ENCODE results near the gene CHRNB4.
"Not testable (repeated sequence)": the region's sequence is repeated elsewhere in the genome, so short reads cannot be mapped to it uniquely, and the experiment has no call there.

Gene CHRNB4

DNA sequence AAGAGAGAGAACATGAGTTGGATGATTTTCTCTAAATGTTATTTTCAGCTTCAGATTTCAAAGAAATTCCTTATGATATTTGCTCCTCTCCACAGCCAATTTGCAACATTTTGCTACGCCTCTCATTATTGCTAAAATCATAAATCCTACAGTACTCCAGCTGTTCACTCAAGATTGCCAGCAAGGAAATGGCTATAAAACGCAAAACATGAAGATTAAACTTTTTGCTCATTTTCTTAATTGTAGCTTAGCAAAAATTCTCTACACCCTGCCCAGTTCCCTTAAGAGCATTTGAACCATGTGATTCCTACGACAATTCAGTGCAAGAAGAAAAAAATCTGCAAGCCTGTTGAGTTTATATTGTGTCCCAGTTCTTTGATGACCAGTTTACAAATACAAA, 27.0 kb downstream of the CHRNB4 start:
- DNase-seq = no peak

DNA sequence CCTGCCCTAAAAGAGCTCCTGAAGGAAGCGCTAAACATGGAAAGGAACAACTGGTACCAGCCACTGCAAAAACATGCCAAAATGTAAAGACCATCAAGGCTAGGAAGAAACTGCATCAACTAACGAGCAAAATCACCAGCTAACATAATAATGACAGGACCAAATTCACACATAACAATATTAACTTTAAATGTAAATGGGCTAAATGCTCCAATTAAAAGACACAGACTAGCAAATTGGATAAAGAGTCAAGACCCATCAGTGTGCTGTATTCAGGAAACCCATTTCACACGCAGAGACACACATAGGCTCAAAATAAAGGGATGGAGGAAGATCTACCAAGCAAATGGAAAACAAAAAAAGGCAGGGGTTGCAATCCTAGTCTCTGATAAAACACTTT, 31.5 kb downstream of the CHRNB4 start:
- not testable (repeated sequence) for DNase-seq

GRCh38 chr15:78605680-78606079, 35.3 kb downstream of the CHRNB4 start:
- DNase-seq = no peak

GRCh38 chr15:78605201-78605600, 35.8 kb downstream of the CHRNB4 start:
- no peak for DNase-seq

- DNase-seq = no peak
Measured at GRCh38 chr15:78604420-78604819, 36.6 kb downstream of the CHRNB4 start.

DNA sequence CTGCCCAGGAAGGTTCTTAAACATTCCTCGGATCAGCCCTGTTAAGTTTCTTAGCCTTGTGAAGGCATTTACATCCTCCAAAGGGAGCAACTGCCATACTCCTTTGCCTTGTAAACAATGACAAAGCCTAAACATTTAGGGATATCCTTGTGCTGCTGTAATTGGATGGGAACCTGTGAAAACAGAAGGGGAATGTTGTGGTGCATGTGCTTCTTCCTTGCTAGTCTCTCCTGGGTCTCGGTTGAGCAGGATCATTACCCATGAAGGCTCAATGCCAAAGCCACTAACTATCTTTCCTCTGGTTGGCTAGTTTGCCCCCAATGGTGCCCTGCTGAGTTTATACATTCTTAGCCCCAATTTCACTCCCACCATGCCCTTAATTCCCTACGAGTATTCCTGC, 37.5 kb downstream of the CHRNB4 start:
- DNase-seq = no peak

GRCh38 chr15:78599189-78599588, 41.8 kb downstream of the CHRNB4 start:
- no peak for DNase-seq

DNA sequence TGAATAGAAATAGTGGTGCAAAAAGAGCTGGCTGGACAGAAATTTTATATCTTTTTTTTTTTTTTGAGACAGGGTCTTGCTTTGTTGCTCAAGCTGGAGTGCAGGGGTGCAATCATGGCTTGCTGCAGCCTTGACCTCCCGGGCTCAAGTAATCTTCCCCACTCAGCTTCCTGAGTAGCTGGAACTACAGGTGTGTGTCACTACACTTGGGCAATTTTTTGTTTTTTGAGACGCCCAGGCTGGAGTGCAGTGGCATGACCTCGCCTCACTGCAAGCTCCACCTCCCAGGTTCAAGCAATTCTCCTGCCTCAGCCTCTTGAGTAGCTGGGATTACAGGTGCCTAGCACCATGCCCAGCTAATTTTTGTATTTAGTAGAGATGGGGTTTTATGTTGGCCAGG, 42.7 kb downstream of the CHRNB4 start:
- DNase-seq = no peak

- DNase-seq = no peak
Measured at GRCh38 chr15:78597583-78597982, 43.4 kb downstream of the CHRNB4 start.

DNA sequence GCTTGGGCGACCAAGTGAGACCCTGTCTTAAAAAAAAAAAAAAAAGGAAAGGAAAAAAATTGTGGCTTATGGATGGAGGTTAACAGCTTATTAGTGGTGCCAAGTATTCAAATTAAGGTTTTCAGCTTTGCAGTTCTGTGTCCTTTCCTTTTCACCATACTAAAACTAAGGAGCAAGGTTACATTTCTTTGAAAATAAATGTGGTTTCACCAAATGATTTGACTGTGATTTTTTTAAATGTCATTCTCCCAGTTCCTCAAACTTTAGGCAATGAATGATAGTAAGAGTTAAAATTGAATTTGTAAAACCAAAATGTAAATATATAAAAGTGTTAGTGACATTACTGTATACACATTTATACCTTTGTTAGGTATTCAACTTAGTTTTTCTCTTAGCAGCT, 66.1 kb downstream of the CHRNB4 start:
- no peak for DNase-seq
